GM12872 (cell line): ENCODE results near the gene IDH3B.

Source experiments
- TF ChIP-seq, protein P1 (sequence below): IDR thresholded peaks from 3 replicates; pipeline ENCODE4 v1.5.1; 2011; ENCODE audit warnings: low read depth, mild to moderate bottlenecking, low read length, moderate library complexity; ENCODE audit not compliant: insufficient read depth

Gene IDH3B

DNA sequence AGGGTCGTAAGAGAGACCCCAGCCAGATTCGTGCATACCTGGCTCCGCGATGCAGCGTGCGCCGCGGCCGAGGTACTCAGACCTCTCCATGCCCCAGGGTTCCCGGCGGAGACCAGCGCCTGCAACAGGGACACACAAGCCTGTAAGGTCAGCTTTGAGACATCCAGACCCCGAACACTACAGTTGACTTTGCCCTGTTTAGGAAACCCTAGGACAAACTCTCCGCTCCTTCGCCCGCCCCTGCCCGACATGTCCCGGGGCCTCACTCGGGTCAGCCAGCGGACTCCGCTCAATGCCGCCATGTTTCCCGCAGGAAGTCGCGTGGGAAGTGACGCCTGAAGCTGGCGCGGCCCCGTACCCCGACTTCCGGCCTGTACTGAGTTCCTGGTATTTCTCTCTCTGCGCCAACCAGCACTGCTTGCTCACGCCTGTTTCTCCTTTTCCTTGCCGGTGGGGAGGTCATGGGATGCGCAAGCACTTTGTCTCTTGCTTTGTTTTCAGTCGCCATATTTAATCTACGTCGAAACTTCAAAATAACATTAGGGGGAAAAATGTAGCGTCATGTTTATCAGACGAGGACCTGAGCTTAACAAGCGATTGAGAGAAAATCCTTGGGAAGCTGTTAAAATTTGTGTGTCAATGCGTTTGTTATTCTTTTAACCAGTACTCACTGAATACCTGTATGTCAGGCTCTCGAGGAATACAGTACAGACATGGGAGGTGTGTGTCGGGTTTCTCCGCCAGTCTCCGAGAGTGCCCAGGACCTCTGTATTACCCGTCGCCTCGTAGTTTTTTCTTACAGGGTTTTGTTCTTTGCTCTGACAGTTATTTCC lies at the start of gene IDH3B:
TSS of gene IDH3B (minus strand) at position 330 of the 833 bp plus-strand sequence. CDS start at position 302, 28 bp downstream.
- TF ChIP-seq, protein P1, sequence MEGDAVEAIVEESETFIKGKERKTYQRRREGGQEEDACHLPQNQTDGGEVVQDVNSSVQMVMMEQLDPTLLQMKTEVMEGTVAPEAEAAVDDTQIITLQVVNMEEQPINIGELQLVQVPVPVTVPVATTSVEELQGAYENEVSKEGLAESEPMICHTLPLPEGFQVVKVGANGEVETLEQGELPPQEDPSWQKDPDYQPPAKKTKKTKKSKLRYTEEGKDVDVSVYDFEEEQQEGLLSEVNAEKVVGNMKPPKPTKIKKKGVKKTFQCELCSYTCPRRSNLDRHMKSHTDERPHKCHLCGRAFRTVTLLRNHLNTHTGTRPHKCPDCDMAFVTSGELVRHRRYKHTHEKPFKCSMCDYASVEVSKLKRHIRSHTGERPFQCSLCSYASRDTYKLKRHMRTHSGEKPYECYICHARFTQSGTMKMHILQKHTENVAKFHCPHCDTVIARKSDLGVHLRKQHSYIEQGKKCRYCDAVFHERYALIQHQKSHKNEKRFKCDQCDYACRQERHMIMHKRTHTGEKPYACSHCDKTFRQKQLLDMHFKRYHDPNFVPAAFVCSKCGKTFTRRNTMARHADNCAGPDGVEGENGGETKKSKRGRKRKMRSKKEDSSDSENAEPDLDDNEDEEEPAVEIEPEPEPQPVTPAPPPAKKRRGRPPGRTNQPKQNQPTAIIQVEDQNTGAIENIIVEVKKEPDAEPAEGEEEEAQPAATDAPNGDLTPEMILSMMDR = no peak

DNA sequence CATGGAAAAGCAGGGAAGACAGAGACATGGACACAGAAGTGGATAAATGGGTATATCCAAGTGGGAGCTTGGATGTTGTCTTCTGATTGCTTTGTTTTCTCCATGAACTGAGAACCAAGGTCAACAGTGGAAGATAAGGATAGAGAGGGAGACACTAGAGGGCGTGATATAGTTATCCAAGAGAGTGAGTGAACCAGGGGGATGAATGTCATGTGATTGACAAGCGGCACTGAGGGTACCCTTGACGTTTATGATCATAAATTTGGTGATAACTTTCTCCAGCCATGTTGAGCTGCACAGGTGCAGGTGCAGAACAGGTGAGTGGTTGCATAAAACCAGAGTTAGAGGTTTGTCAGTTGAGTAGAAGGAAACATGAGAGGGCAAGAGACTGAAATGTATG lies 49.3 kb upstream of the IDH3B start:
- TF ChIP-seq, protein P1 = peak; percentile 48; the same call in 2 of the 3 replicates

DNA sequence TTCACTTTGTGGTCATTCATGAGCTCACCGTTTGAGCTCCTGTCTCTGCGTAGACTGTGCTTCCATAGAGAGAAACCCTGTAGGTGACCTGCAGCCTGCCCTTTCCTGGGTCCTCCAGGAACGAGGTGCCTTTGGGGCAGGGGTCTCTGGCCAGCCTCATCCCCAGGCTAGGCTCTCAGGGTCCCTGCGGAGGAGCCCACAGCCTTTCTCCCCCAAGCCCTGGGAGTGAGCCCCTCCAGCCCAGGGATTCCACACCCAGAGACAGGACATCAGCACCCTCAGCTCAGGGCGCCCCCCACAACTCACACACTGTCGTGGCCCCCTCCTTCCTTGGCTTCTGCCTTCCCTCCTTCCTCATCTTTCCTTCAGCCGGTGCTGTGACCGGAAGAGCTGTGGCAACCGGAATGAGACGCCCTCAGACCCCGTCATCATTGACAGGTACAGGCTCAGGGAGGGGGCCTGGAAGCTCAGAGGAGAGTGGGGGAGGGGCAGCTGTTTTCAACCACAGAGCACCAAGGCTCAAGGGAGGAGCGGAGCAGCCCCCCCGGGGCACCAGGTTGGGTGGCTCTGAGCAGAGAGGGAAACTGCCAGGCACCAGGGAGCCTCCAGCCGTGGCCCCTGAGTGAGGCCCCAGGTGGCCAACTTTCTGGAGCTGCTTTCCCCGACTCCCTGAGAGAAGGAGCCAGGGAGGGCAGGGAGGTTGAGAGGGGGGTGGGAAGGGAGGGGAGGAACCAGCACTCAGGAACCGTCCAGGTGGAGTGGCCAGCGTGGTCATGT lies 45.4 kb upstream of the IDH3B start:
- TF ChIP-seq, protein P1 = no peak

DNA sequence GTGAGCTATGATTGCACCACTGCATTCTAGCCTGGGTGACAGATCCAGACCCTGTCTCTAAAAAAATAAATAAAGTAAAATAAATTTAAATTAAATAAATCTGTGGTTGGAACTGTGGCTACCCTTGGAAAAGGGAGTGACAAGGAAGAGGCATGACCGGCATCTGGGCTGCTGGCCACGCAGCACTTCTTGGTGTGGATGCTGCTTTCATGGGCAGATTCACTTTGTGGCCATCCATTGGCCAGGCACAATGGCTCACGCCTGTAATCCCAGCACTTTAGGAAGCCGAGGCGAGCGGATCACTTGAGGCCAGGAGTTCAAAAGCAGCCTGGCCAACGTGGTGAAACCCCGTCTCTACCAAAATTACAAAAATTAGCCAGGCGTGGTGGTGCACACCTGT lies 44.6 kb upstream of the IDH3B start:
- TF ChIP-seq, protein P1 = no peak

DNA sequence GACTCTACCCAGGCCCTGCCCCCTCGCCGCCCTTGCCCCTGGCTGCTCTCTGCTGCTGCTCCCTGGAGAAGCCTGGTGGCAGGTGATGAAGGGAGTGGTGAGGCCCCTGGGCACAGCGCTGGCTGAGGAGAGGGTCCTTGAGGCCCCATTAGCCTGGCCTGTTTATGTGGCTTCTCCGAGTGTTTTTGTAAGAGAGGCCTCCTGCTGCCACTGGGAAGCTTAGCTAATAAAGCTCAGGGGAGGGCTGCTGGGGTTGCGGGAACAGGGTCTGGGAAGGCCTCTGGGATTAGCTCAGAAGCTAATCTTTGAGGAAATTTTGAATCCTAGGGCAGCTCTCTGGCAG lies 44.0 kb upstream of the IDH3B start:
- TF ChIP-seq, protein P1 = no peak

DNA sequence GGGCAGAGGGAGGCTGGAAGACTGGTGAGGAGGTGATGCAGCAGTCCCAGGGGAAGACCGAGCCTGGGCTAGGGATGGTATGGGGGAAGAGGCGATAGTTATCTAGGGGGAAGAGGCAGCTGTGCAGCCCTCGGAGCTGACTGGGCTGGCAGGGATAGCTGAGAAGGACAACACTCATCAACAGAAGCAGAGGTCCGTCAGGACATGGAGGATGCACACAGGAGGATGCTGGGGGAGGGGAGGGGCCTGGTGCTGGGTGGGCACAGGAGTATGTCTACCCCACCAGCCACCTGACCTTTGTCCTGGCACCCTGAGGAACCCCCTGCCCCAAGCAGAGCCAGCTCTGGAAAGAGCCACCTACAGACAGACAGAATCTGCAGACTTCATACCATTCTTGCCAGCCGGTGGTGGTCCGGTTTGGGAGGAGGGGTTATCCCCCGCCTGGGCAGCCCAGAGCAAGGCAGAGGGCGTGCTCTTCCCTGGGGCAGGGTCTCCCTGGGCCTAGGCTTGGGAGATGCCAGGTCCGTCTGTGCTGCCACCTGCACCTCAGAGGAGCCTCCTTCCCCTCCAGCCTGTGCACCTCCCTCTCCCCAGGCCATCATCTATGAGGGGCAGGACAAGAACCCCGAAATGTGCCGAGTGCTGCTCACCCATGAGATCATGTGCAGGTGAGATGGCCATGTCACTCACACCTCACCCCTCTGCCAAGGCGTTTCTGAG lies 43.5 kb upstream of the IDH3B start:
- TF ChIP-seq, protein P1 = no peak
